Stimulated activated CD4-positive, alpha-beta T cell treated with anti-CD3 and anti-CD28 coated beads, Interleukin-12 subunit alpha, Interleukin-12 subunit beta, amount 100 ng/mL, for 24 hours (primary cell): ENCODE measurements around the gene EML6.
"Not testable (repeated sequence)": the region's sequence is repeated elsewhere in the genome, so short reads cannot be mapped to it uniquely, and the experiment has no call there.

Experiments
- DNase-seq, 2 experiments: peaks; one replicate each; pipeline ENCODE4 v3.0.0-alpha.2; 2020; ENCODE audit warnings: low read depth in 2 of 2

EML6 gene

GRCh38 chr2:54723131-54723995, at the start of gene EML6:
TSS of gene EML6 (plus strand) at chr2:54723662. CDS start at chr2:54725062, 1,400 bp downstream.
- DNase-seq: peak; percentile 95 to 97

GRCh38 chr2:54675281-54675680, 48.2 kb upstream of the EML6 start:
- no peak for DNase-seq

- DNase-seq: no peak
Measured at GRCh38 chr2:54675738-54676137, 47.7 kb upstream of the EML6 start.

DNA sequence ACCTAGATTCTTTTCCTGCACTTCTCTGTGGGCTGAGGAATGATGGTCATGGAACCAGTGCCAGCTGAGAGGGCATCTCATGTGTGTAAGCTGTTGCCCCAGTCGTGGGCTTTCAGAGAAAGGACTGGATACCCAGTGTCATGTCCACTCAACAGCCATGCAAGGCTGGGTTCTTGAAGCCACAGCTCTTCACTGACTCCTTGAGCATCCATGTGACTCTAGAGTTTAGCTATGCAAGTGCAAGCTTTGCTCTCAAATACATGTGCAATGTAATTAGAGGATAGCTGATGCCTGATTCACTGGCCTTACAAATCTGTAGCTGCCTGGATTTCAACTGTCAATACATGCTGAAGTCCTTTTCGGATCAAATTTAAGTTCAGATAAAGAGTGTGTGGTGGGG, 46.8 kb upstream of the EML6 start:
- no peak for DNase-seq

- no peak for DNase-seq
Measured at GRCh38 chr2:54677476-54678265, 45.8 kb upstream of the EML6 start.

- no peak for DNase-seq
Measured at GRCh38 chr2:54678719-54679118, 44.7 kb upstream of the EML6 start.

- DNase-seq: peak in 1 of 2 experiments; percentile 17
Measured at GRCh38 chr2:54680397-54681041, 42.9 kb upstream of the EML6 start.

- DNase-seq: no peak
Measured at GRCh38 chr2:54681416-54681815, 42.0 kb upstream of the EML6 start.

- DNase-seq: no peak
Measured at GRCh38 chr2:54683596-54683995, 39.9 kb upstream of the EML6 start.

DNA sequence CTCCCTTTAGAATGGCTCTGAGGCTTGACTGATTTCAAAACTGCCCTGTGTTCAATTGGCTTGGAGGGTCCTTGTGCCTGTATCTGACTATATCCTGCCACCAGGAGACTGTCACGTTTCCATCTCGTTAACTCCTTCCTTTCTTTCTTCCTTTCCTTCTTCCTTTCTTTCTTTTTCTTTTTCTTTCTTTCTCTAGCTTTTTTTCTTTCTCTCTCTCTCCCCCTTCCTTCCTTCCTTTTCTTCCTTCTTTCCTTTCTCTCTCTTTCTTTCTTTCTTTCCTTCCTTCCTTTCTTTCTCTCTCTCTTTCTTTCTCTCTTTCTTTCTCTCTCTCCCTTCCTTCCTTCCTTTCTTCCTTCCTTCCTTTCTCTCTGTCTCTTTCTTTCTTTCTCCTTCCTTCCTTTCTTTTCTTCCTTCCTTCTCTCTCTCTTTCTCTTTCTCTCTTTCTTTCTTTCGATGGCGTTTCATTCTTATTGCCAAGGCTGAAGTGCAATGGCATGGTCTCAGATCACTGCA, 38.1 kb upstream of the EML6 start:
- no peak for DNase-seq

GRCh38 chr2:54687595-54688152, 35.8 kb upstream of the EML6 start:
- DNase-seq: no peak

GRCh38 chr2:54691445-54692135, 31.9 kb upstream of the EML6 start:
- no peak for DNase-seq

DNA sequence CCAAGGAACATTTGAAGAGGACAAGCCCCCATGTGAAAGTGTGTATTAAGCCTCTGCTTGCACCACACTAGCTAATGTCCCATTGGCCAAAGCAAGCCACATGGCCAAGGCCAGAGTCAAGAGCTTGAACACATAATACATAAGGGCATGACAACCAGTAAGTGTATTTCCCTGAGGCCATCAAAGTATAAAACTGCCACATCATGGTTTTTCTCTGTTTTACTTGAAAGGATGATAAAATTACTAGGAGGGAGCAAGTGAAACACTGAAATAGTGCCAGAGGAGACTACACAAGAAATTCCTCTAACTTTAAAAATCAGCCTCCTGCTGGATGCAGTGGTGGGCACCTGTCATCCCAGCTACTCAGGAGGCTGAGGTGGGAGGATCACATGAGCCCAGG, 30.9 kb upstream of the EML6 start:
- DNase-seq: no peak

DNA sequence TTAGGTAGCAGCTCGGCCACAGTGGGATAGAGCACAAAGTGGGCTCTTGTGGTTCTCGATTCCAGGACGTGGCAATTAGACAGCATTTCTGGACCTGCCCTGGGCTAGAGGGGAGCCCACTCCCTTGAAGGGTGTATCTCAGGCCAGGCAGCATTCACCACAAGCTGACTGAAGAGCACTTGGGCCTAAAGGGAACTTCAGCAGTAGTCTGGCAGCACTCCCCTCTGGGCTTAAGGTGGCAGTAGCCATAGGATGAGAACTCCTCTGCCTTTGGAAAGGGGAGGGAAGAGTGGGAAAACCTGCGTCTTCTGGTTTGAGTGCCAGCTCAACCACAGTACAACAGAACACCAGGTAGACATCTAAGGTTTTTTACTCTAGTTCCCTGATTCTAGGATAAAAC, 28.1 kb upstream of the EML6 start:
- no peak for DNase-seq

DNA sequence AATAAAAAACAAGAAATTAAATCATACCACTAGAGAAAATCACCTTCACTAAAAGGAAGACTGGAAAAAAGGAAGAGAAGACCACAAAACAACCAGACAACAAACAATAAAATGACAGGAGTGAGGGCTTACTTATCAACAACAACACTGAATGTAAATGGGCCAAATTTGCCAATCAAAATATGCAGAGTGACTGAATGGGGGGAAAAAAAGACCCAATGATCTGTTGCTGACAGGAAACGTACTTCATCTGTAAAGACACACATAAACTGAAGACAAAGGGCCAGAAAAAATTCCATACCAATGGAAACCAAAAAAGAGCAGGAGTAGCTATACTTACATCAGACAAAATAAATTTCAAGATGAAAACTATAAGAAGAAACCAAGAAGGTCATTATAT, 25.5 kb upstream of the EML6 start:
- DNase-seq: no peak

DNA sequence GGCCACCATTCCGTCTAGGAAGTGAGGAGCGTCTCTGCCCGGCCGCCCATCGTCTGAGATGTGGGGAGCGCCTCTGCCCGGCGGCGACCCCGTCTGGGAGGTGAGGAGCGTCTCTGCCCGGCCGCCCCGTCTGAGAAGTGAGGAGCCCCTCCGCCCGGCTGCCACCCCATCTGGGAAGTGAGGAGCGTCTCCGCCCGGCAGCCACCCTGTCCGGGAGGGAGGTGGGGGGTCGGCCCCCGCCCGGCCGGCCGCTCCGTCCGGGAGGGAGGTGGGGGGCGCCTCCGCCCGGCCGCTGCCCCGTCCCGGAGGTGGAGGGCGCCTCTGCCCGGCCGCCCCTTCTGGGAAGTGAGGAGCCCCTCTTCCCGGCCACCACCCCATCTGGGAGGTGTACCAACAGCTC, 24.5 kb upstream of the EML6 start:
- not testable (repeated sequence) for DNase-seq

DNA sequence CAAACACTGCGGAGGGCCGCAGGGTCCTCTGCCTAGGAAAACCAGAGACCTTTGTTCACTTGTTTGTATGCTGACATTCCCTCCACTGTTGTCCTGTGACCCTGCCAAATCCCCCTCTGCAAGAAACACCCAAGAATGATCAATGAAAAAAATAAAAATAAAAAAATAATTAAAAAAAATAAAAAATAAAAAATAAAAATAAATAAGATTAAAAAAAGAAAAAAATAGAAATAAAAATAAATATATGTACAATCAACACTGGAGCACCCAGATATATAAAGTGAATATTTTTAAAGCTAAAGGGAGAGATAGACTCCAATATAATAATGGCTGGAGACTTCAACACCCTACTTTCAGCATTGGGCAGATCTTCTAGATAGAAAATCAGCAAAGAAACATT, 23.8 kb upstream of the EML6 start:
- DNase-seq: no peak

GRCh38 chr2:54701029-54701428, 22.4 kb upstream of the EML6 start:
- DNase-seq: no peak

- DNase-seq: no peak
Measured at GRCh38 chr2:54704238-54704637, 19.2 kb upstream of the EML6 start.

- no peak for DNase-seq
Measured at GRCh38 chr2:54704688-54705605, 18.5 kb upstream of the EML6 start.
